ENCODE measurements around the gene FAF2. TPM values are rescaled to one million over a fixed set of nuclear protein-coding genes. Genes with fewer than 3 reads are reported as not detected.

Gene FAF2
- total and polyA plus RNA-seq, 4 donors = 38.0 to 50.9 (median 41.9) TPM

DNA sequence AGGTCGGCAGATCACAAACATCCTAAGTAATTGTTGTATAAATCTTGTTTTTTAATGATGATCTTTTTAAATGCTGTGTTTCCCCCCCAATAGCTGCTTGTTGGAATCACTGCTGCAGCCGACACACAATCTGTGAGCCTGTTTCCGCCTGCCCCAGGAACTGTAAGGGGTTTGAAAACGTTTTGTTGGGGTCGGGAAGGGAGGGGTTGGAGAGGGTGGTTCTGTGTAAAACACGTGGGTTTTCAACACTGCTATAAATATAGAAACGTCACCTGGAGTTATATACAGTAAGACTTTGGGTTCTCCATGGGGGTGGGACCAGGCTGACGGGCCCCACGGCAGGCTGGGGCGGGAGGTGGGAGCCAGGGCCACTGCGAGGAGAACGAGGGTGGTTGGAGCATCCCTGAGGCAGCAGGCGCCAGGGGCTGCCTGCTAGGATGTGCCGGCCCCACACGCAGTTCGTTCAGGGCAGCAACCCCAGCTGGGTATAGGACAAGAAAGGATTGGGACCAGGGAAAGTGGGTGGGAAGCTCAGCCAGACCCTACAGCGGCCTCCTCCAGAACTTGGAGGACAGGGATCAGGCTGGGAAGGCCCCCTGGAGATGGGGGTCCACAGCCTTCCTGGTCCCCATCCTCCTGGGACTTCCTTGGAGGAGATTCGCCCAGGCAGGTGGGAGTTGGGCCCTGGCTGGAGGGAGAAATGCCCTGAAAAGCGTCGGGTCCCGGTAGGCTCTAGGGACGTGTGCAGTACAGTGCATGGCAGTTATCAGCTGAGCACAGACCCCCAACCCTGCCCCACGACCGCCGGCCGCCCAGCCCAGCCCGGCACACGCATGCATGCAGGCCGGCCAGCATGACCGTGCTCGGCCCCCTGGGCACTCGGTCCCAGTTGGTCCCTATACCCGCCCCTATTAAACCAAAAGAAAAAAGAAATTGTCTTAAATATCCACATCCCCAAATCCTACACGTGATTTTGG, 79.3 kb downstream of the FAF2 start:
- Histone ChIP-seq H3K36me3 (ENCODE audit: control insufficient read depth, insufficient read depth, low read length) (peaks cover 66% of the 10 kb centered on the region), H3K27me3 (ENCODE audit: control insufficient read depth, insufficient read depth, low read length) (no peaks in the 10 kb centered on the region), H3K27ac (ENCODE audit: low read depth, low read length) (no peak overlapping the region), H3K9me3 (ENCODE audit: control insufficient read depth, insufficient read depth, low read length) (no peaks in the 10 kb centered on the region), H3K4me3 (ENCODE audit: low read depth, low read length) (no peak overlapping the region), H3K4me1 (ENCODE audit: control insufficient read depth, insufficient read depth, low read length) (peaks cover 25% of the 10 kb centered on the region)
- no peak for DNase-seq (ENCODE audit: low read depth in 4 of 6, low spot score in 6 of 6)
- WGBS (ENCODE audit: insufficient coverage) = 81% methylated on average over 23 of the region's 34 CpGs

DNA sequence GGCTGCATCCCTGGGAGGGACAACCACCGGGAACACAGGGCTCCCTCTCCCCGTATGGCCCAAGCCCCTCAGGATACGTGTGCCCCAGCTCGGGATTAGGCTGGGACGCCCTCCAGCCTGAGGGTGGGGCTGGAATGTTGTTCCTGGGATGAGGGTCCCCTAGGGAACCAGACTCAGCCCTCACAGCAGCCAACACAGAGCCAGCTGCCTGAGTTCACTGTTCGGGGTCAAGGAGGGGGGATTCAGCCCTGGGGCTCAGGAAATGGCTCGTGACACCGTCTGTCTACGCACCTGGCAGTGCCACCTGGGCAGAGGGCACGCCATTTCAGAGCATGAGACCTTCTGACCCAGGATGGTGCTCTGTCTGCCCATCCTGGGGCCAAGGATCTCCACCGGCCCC, 80.1 kb downstream of the FAF2 start:
- H3K27me3 ChIP-seq (ENCODE audit: control insufficient read depth, insufficient read depth, low read length) = no peaks in the 10 kb centered on the region
- H3K4me3 ChIP-seq (ENCODE audit: low read depth, low read length) = no peak overlapping the region
- H3K4me1 ChIP-seq (ENCODE audit: control insufficient read depth, insufficient read depth, low read length) = peaks cover 33% of the 10 kb centered on the region
- no peak overlapping the region for H3K27ac ChIP-seq (ENCODE audit: low read depth, low read length)
- peaks cover 73% of the 10 kb centered on the region for H3K36me3 ChIP-seq (ENCODE audit: control insufficient read depth, insufficient read depth, low read length)
- DNase-seq (ENCODE audit: low read depth in 4 of 6, low spot score in 6 of 6) = no peak
- no peaks in the 10 kb centered on the region for H3K9me3 ChIP-seq (ENCODE audit: control insufficient read depth, insufficient read depth, low read length)
- WGBS (ENCODE audit: insufficient coverage) = 86% methylated on average over 9 of the region's 11 CpGs

DNA sequence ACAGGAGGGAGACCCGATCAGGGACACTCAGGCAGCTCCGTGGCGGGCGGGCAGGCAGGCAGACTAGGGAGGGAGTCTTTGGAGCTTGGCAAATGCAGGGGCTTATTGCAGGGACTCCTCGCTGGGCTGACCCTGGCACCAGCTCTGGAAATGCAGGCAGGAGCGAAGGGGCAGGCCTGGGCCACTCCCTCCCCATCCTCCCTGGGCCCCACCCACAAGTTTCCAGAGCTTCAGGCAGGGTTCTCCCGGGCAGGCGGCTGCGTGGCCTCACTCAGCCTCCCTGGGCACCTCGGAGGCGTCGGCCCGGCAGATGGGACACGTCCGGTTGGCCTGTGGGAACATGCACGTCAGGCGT, 80.6 kb downstream of the FAF2 start:
- WGBS (ENCODE audit: insufficient coverage) = 95% methylated on average over 17 of the region's 17 CpGs
- peaks cover 73% of the 10 kb centered on the region for H3K36me3 ChIP-seq (ENCODE audit: control insufficient read depth, insufficient read depth, low read length)
- no peaks in the 10 kb centered on the region for H3K27me3 ChIP-seq (ENCODE audit: control insufficient read depth, insufficient read depth, low read length)
- H3K9me3 ChIP-seq (ENCODE audit: control insufficient read depth, insufficient read depth, low read length) = no peaks in the 10 kb centered on the region
- no peak overlapping the region for H3K4me3 ChIP-seq (ENCODE audit: low read depth, low read length)
- no peak overlapping the region for H3K27ac ChIP-seq (ENCODE audit: low read depth, low read length)
- DNase-seq (ENCODE audit: low read depth in 4 of 6, low spot score in 6 of 6) = no peak
- peaks cover 37% of the 10 kb centered on the region for H3K4me1 ChIP-seq (ENCODE audit: control insufficient read depth, insufficient read depth, low read length)

DNA sequence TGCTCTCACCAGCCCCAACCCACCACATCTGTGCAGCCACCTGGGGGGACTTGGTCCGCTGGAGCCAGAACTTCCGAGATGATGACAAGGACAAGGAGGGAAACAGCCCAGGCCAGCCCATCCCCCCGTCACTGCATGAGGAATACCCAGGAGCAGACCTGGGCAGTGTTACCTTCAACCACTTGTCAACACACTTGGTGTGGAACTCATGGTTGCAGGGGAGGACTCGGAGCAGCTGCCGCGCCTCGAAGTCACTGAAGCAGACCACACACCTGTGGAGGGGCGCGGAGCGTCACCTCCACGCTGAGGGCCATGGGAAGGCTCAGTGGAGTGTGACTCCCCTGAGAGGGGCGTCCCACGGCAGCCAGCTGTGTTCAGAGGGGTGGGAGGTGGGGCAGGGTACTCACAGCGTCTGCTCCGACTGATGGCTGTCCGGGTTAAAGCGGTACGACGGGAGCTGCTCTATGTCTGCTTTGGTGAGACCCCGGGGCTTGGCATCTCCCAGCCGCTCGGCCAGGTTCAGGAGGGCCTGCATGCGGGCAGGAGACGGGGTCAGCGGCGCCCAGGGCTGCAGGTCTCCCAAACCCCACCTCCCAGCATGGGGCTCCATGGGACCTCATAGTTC, 81.0 kb downstream of the FAF2 start:
- H3K4me1 ChIP-seq (ENCODE audit: control insufficient read depth, insufficient read depth, low read length) = peaks cover 42% of the 10 kb centered on the region

DNA sequence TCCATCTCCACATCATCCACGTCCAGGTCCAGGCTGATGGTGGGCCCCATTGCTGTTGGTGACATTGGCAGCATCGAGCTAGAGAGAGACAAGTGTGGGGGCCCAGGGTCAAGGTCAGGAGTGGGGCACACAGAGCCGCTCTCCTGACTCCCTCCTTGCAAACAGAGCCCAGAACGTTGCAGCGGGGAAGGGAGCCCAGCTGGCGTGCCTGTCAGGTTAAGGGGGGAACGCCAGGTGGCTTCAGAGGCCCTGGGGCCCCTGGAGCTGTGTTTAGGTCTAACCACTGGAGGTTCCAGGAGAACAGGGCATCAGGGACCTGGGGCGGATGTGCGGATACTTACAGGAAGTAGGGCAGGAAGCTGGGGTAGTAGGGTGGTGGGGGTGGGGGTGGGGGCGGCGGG, 81.6 kb downstream of the FAF2 start:
- Histone ChIP-seq H3K36me3 (ENCODE audit: control insufficient read depth, insufficient read depth, low read length) (peaks cover 81% of the 10 kb centered on the region), H3K9me3 (ENCODE audit: control insufficient read depth, insufficient read depth, low read length) (no peaks in the 10 kb centered on the region), H3K4me3 (ENCODE audit: low read depth, low read length) (no peak overlapping the region), H3K27me3 (ENCODE audit: control insufficient read depth, insufficient read depth, low read length) (no peaks in the 10 kb centered on the region), H3K4me1 (ENCODE audit: control insufficient read depth, insufficient read depth, low read length) (peaks cover 47% of the 10 kb centered on the region), H3K27ac (ENCODE audit: low read depth, low read length) (no peak overlapping the region)
- 90% methylated on average over 6 of the region's 11 CpGs for WGBS (ENCODE audit: insufficient coverage)
- no peak for DNase-seq (ENCODE audit: low read depth in 4 of 6, low spot score in 6 of 6)

More for the DNA sequence above, 81.0 kb downstream of the FAF2 start:
- DNase-seq (ENCODE audit: low read depth in 4 of 6, low spot score in 6 of 6) = no peak
- Histone ChIP-seq H3K9me3 (ENCODE audit: control insufficient read depth, insufficient read depth, low read length) (no peaks in the 10 kb centered on the region), H3K27me3 (ENCODE audit: control insufficient read depth, insufficient read depth, low read length) (no peaks in the 10 kb centered on the region), H3K27ac (ENCODE audit: low read depth, low read length) (no peak overlapping the region), H3K36me3 (ENCODE audit: control insufficient read depth, insufficient read depth, low read length) (peaks cover 78% of the 10 kb centered on the region), H3K4me3 (ENCODE audit: low read depth, low read length) (no peak overlapping the region)
- WGBS (ENCODE audit: insufficient coverage) = 93% methylated on average over 20 of the region's 26 CpGs

DNA sequence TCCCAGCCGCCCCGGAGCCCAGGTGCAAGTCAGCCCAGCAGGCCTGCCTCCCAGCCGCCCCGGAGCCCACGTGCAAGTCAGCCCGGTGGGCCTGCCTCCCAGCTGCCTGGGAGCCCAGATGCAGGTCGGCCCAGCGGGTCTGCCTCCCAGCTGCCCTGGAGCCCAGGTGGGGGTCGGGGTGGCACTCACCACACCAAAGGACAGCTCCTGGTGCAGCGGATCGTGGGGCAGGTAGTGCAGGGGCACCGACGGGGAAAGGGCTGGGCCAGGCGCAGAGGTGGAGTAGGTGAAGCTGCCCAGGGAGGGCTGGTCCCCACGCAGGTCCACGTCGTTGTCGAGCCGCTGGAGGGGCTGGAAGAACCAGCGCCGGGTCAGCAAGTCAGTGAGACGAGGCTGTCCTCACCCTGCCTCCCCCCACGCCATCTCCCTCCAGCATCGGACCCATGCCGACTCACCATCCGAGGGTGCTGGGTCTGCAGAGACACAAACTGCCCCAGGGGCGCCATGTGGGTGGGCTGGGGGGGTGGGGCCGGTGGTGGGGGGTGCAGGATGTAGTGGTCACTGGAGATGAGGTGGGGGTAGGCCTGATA, 82.3 kb downstream of the FAF2 start:
- 75% methylated on average over 16 of the region's 28 CpGs for WGBS (ENCODE audit: insufficient coverage)
- Histone ChIP-seq H3K4me3 (ENCODE audit: low read depth, low read length) (no peak overlapping the region), H3K27ac (ENCODE audit: low read depth, low read length) (no peak overlapping the region), H3K27me3 (ENCODE audit: control insufficient read depth, insufficient read depth, low read length) (no peaks in the 10 kb centered on the region), H3K4me1 (ENCODE audit: control insufficient read depth, insufficient read depth, low read length) (peaks cover 55% of the 10 kb centered on the region), H3K36me3 (ENCODE audit: control insufficient read depth, insufficient read depth, low read length) (peaks cover 81% of the 10 kb centered on the region), H3K9me3 (ENCODE audit: control insufficient read depth, insufficient read depth, low read length) (no peaks in the 10 kb centered on the region)
- no peak for DNase-seq (ENCODE audit: low read depth in 4 of 6, low spot score in 6 of 6)

DNA sequence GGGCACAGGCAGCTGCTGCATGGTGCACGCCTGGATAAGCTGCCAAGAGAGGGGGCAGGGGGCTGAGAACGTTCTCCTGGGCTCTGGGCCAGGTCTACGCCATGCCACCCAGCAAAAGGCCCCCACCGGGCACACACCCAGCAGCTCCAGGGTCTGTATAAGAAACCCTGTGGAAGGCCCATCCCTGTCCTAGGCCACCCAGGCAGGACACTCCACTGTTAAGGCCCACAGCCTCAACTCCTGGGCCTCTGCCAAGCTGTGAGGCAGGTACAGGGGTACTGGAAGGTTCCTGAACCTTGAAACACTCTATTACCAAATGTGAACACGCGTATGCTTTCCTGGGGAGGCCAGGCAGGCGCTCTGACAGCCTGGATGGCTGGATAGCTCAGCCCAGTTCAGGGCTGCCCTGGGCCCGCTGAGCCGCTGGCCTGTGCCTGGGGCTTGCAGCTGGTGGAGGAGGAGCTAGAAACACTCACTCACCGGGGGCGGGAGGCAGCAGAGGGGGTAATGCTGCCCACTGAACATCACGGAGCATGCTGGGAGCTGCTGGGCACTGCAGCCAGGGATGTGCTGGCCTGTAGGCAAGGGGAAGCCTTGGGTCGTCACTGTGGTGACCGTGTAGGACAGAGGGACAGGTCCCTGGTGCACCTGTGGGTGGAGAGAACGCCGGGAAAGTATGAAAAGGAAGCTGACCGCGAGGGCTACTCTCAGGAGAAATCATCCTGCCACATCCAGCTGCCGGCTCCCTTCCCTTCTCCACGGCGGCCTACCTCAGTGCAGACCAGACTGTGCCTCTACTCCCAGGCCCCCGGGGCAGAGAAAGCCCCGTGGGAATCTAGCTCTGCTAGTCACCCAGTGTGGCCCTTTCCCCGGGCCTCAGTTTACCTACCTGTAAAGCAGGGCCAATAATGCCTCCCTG, 83.1 kb downstream of the FAF2 start:
- no peak overlapping the region for H3K4me3 ChIP-seq (ENCODE audit: low read depth, low read length)
- H3K4me1 ChIP-seq (ENCODE audit: control insufficient read depth, insufficient read depth, low read length) = peaks cover 62% of the 10 kb centered on the region
- H3K36me3 ChIP-seq (ENCODE audit: control insufficient read depth, insufficient read depth, low read length) = peaks cover 77% of the 10 kb centered on the region
- peak overlapping the region; percentile 50 for H3K27ac ChIP-seq (ENCODE audit: low read depth, low read length)
- no peaks in the 10 kb centered on the region for H3K9me3 ChIP-seq (ENCODE audit: control insufficient read depth, insufficient read depth, low read length)
- 40% methylated on average over 17 of the region's 24 CpGs for WGBS (ENCODE audit: insufficient coverage)
- DNase-seq (ENCODE audit: low read depth in 4 of 6, low spot score in 6 of 6) = peak in 2 of 6 donors; percentile 81 to 82
- H3K27me3 ChIP-seq (ENCODE audit: control insufficient read depth, insufficient read depth, low read length) = no peaks in the 10 kb centered on the region

DNA sequence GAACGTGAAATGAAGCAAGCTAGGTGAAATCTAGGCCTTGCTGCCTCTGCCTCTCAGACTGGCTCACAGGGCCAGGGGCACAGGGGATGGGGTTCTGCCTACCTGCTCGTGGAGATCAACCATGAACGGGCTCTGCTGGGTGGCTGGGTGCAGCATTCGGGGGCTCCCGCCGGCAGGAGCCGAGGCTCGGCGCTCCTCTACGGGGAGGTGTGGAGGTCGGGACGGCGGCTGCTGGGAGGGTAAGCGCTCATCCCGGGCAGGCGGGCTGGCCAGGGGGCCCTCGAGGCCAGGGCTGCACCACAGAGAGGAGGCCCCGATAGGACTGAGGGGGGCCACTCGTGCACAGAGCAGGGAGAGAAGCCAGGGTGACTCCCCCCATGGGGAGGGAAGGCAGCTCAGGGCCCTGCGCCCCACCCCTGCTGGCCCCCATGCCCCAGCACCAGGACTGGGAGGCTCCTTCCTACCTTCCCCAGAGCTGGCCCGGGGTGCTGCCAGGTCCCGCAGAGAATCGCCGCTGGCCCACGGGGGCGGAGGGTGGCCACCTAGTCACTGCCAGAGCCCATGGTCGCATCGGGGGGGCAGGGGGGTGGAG, 83.8 kb downstream of the FAF2 start:
- Histone ChIP-seq H3K36me3 (ENCODE audit: control insufficient read depth, insufficient read depth, low read length) (peaks cover 73% of the 10 kb centered on the region), H3K27ac (ENCODE audit: low read depth, low read length) (peak overlapping the region; percentile 50), H3K27me3 (ENCODE audit: control insufficient read depth, insufficient read depth, low read length) (no peaks in the 10 kb centered on the region), H3K4me3 (ENCODE audit: low read depth, low read length) (no peak overlapping the region), H3K4me1 (ENCODE audit: control insufficient read depth, insufficient read depth, low read length) (peaks cover 65% of the 10 kb centered on the region), H3K9me3 (ENCODE audit: control insufficient read depth, insufficient read depth, low read length) (no peaks in the 10 kb centered on the region)
- WGBS (ENCODE audit: insufficient coverage) = 79% methylated on average over 22 of the region's 28 CpGs
- DNase-seq (ENCODE audit: low read depth in 4 of 6, low spot score in 6 of 6) = no peak

DNA sequence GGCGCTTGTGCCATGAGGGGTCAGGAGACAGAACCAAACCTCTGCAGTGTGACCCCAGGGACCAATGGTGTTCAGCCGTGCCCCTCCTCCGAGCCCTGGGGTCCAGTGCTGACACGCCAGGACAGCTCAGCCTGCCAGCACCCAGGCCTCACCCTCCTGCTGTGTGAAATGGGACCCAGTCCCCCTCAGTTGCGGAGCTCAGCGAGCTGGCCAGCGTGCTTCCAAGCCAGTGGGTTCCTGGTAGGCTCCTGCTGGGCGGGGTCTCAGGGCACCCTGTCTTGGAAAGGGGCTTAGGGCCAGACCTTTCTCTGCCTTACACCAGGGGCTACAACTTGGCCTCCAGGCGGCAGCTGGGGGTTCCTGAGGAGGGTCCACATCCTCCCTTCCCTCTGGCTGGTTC, 84.6 kb downstream of the FAF2 start:
- no peak overlapping the region for H3K27ac ChIP-seq (ENCODE audit: low read depth, low read length)

More for the DNA sequence above, 84.6 kb downstream of the FAF2 start:
- DNase-seq (ENCODE audit: low read depth in 4 of 6, low spot score in 6 of 6) = no peak
- Histone ChIP-seq H3K27me3 (ENCODE audit: control insufficient read depth, insufficient read depth, low read length) (no peaks in the 10 kb centered on the region), H3K4me3 (ENCODE audit: low read depth, low read length) (no peak overlapping the region), H3K36me3 (ENCODE audit: control insufficient read depth, insufficient read depth, low read length) (peaks cover 65% of the 10 kb centered on the region), H3K4me1 (ENCODE audit: control insufficient read depth, insufficient read depth, low read length) (peaks cover 68% of the 10 kb centered on the region), H3K9me3 (ENCODE audit: control insufficient read depth, insufficient read depth, low read length) (no peaks in the 10 kb centered on the region)
- WGBS (ENCODE audit: insufficient coverage) = 82% methylated on average over 9 of the region's 9 CpGs

Measured in spinal cord (tissue), 10 donors.